Bone marrow (tissue), 2 donors: ENCODE results near the gene ZBTB20.

Experiments used
- DNase-seq, 2 donors: peaks; one replicate each; lab custom pipeline; 2025; lab: John Stamatoyannopoulos, UW

ZBTB20 gene

GRCh38 chr3:114624571-114625181, 522.4 kb downstream of the ZBTB20 start:
- DNase-seq: no peak

- DNase-seq: no peak
These were observed 523.0 kb downstream of the ZBTB20 start for GRCh38 chr3:114624047-114624445.

GRCh38 chr3:114623420-114624046, 523.6 kb downstream of the ZBTB20 start:
- no peak for DNase-seq

- no peak for DNase-seq
These were observed 525.1 kb downstream of the ZBTB20 start for GRCh38 chr3:114622001-114622400.

GRCh38 chr3:114619771-114620170, 527.3 kb downstream of the ZBTB20 start:
- no peak for DNase-seq

GRCh38 chr3:114615523-114616085, 531.5 kb downstream of the ZBTB20 start:
- DNase-seq: no peak

GRCh38 chr3:114609973-114610630, 537.0 kb downstream of the ZBTB20 start:
- no peak for DNase-seq

GRCh38 chr3:114608293-114608692, 538.8 kb downstream of the ZBTB20 start:
- DNase-seq: no peak

GRCh38 chr3:114606336-114606735, 540.8 kb downstream of the ZBTB20 start:
- DNase-seq: no peak

GRCh38 chr3:114600571-114600970, 546.5 kb downstream of the ZBTB20 start:
- DNase-seq: no peak

GRCh38 chr3:114597871-114598270, 549.2 kb downstream of the ZBTB20 start:
- DNase-seq: no peak

- DNase-seq: no peak
These were observed 550.1 kb downstream of the ZBTB20 start for GRCh38 chr3:114597012-114597411.

- no peak for DNase-seq
These were observed 550.9 kb downstream of the ZBTB20 start for GRCh38 chr3:114596147-114596546.

GRCh38 chr3:114595522-114596028, 551.5 kb downstream of the ZBTB20 start:
- DNase-seq: no peak

GRCh38 chr3:114590309-114591047, 556.6 kb downstream of the ZBTB20 start:
- no peak for DNase-seq

GRCh38 chr3:114587986-114588385, 559.1 kb downstream of the ZBTB20 start:
- DNase-seq: no peak

GRCh38 chr3:114586119-114586518, 561.0 kb downstream of the ZBTB20 start:
- DNase-seq: no peak

- no peak for DNase-seq
These were observed 561.4 kb downstream of the ZBTB20 start for GRCh38 chr3:114585687-114586086.

GRCh38 chr3:114584734-114585371, 562.2 kb downstream of the ZBTB20 start:
- no peak for DNase-seq

GRCh38 chr3:114582929-114583328, 564.2 kb downstream of the ZBTB20 start:
- no peak for DNase-seq

GRCh38 chr3:114572364-114573062, 574.6 kb downstream of the ZBTB20 start:
- DNase-seq: no peak
